Nucleus accumbens (tissue), 56 donors: ENCODE data around the gene C1orf116.
A peak's percentile ranks its signal among the peaks of the same experiment; 100 is the strongest.

Experiments
- DNase-seq, 56 donors: peaks; one replicate each; lab custom pipeline; 2025; lab: John Stamatoyannopoulos, UW

C1orf116 gene

GRCh38 chr1:207021876-207022596 lies 10.5 kb downstream of the C1orf116 start:
- DNase-seq, result no peak

GRCh38 chr1:207021139-207021861 lies 11.3 kb downstream of the C1orf116 start:
- peak in 10 of 56 donors; percentile 9 to 72 (median 14) for DNase-seq

- no peak for DNase-seq
Measured at GRCh38 chr1:207020709-207021107, 11.8 kb downstream of the C1orf116 start.

- no peak for DNase-seq
Measured at GRCh38 chr1:207020065-207020708, 12.4 kb downstream of the C1orf116 start.

- no peak for DNase-seq
Measured at GRCh38 chr1:207019661-207020060, 12.9 kb downstream of the C1orf116 start.

GRCh38 chr1:207019161-207019560 lies 13.4 kb downstream of the C1orf116 start:
- DNase-seq, result no peak

- DNase-seq, result no peak
Measured at GRCh38 chr1:207018707-207019106, 13.8 kb downstream of the C1orf116 start.

GRCh38 chr1:207017615-207018559 lies 14.7 kb downstream of the C1orf116 start:
- peak in 6 of 56 donors; percentile 9 to 38 (median 22) for DNase-seq

- DNase-seq, result no peak
Measured at GRCh38 chr1:207015791-207016190, 16.8 kb downstream of the C1orf116 start.

- DNase-seq, result no peak
Measured at GRCh38 chr1:207014728-207015127, 17.8 kb downstream of the C1orf116 start.

- no peak for DNase-seq
Measured at GRCh38 chr1:207013321-207014085, 19.1 kb downstream of the C1orf116 start.

GRCh38 chr1:207010726-207011125 lies 21.8 kb downstream of the C1orf116 start:
- no peak for DNase-seq

GRCh38 chr1:207009945-207010344 lies 22.6 kb downstream of the C1orf116 start:
- DNase-seq, result no peak

GRCh38 chr1:207009182-207009850 lies 23.2 kb downstream of the C1orf116 start:
- no peak for DNase-seq

- peak in 1 of 56 donors; percentile 3 for DNase-seq
Measured at GRCh38 chr1:207007352-207008033, 25.1 kb downstream of the C1orf116 start.

- DNase-seq, result no peak
Measured at GRCh38 chr1:207006914-207007313, 25.6 kb downstream of the C1orf116 start.

GRCh38 chr1:207006083-207006482 lies 26.5 kb downstream of the C1orf116 start:
- no peak for DNase-seq
